HG02852 (cell line): ENCODE measurements around the gene MAFG.
A peak's percentile ranks its signal among the peaks of the same experiment; 100 is the strongest.

Experiments
- ATAC-seq: cut with Tn5 transposase; IDR thresholded peaks from one replicate; pipeline ENCODE4 v1.9.1; 2021; ENCODE audit warnings: mild to moderate bottlenecking, moderate library complexity; ENCODE audit not compliant: unreplicated experiment

Gene MAFG

GRCh38 chr17:81927653-81928543 is at the start of gene MAFG:
Gene MAFG, minus strand, starts transcription at chr17:81927735. Its CDS starts 4,550 bp downstream, at chr17:81923185.
- ATAC-seq = peak; percentile 52

- ATAC-seq = peak; percentile 3
These were observed 49.0 kb upstream of the MAFG start for GRCh38 chr17:81976332-81977210.

GRCh38 chr17:81973432-81973831 is 45.9 kb upstream of the MAFG start:
- no peak for ATAC-seq

GRCh38 chr17:81968850-81969812 is 41.6 kb upstream of the MAFG start:
- no peak for ATAC-seq

GRCh38 chr17:81968396-81968745 is 40.8 kb upstream of the MAFG start:
- ATAC-seq = no peak

GRCh38 chr17:81967533-81968395 is 40.2 kb upstream of the MAFG start:
- ATAC-seq = peak; percentile 51

- ATAC-seq = no peak
These were observed 39.7 kb upstream of the MAFG start for GRCh38 chr17:81967244-81967532.

GRCh38 chr17:81966343-81967243 is 39.1 kb upstream of the MAFG start:
- no peak for ATAC-seq

- no peak for ATAC-seq
These were observed 36.7 kb upstream of the MAFG start for GRCh38 chr17:81964081-81964849.

GRCh38 chr17:81962499-81963441 is 35.2 kb upstream of the MAFG start:
- ATAC-seq = no peak

GRCh38 chr17:81961521-81962498 is 34.3 kb upstream of the MAFG start:
- no peak for ATAC-seq

GRCh38 chr17:81961087-81961511 is 33.6 kb upstream of the MAFG start, which contains the start of gene NOTUM:
Gene NOTUM, minus strand, starts transcription at chr17:81961187. Its CDS starts 278 bp downstream, at chr17:81960909.
- no peak for ATAC-seq

GRCh38 chr17:81960130-81960958 is 32.8 kb upstream of the MAFG start:
- no peak for ATAC-seq

GRCh38 chr17:81959362-81960129 is 32.0 kb upstream of the MAFG start:
- ATAC-seq = no peak
